ENCODE measurements around the gene REEP5.

DNA sequence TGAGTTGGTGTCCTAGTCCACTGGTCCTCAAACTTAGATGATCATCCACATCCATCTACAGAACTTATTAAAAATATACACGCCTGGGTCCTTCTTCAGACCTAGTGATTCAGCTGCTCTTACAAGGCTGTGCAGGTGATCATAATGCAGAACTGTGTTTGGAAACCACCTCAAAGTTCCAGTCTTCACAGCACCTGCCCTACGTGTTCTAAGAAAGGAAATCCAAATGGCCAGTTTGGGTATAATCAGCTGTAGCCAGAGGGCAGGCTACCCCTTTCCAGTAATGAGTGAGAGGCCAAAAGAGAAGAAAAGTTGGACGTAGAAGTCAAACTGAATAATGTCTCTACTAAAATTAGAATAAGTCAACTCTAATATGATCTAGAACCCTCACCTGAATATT is 15.4 kb downstream of the REEP5 start:
- TF ChIP-seq, protein P1, sequence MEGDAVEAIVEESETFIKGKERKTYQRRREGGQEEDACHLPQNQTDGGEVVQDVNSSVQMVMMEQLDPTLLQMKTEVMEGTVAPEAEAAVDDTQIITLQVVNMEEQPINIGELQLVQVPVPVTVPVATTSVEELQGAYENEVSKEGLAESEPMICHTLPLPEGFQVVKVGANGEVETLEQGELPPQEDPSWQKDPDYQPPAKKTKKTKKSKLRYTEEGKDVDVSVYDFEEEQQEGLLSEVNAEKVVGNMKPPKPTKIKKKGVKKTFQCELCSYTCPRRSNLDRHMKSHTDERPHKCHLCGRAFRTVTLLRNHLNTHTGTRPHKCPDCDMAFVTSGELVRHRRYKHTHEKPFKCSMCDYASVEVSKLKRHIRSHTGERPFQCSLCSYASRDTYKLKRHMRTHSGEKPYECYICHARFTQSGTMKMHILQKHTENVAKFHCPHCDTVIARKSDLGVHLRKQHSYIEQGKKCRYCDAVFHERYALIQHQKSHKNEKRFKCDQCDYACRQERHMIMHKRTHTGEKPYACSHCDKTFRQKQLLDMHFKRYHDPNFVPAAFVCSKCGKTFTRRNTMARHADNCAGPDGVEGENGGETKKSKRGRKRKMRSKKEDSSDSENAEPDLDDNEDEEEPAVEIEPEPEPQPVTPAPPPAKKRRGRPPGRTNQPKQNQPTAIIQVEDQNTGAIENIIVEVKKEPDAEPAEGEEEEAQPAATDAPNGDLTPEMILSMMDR (conservative IDR thresholded peaks at IDR 0.05), result no peak
- TF ChIP-seq ZFX (IDR thresholded peaks at IDR 0.05), result no peak

Data from C4-2B (cell line).